ENCODE data around the gene BMAL1.

DNA sequence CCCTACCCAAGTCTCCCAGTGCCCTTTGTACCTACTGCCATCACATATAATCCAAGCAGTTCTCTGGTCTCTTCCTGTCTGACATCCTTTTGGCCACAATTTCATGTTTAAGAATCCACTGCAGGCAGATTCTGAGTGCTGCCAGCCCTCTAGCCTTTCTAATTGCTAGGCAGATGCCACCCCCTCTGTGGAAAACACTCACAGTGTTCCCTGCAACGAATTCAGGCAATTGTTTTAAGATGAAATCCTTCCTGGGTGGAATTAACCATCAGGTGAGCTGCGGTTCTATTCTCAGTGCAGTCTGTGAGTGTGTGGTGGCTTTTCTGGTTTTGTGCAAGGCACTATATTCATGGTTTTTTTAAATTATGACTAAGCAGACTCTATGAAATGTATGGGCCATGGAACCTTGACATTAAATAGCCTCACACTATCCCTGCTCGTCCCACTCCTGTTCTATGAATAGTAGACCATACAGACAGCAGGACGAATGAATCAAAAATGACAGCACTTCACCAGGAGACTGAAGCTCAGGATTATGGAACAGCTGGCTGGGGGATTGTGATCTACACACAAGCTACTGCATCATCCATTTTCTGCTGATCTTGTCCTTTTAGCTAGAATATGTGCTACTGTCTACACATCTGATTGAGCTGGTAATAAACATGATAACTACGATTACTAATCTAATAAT lies 29.8 kb upstream of the BMAL1 start:
- TF ChIP-seq TAF1 (IDR thresholded peaks at IDR 0.05; ENCODE audit: low read depth, low read length) (no peak), SPI1 (IDR thresholded peaks at IDR 0.05; ENCODE audit: low read depth, low read length) (no peak), POLR2A (IDR thresholded peaks at IDR 0.05; ENCODE audit: low read depth, low read length) (no peak), PAX5 (IDR thresholded peaks at IDR 0.05; ENCODE audit: insufficient read depth, low read length, severe bottlenecking) (no peak)

All from GM12891 (cell line).